ENCODE measurements around the gene DTX3.
"Not testable (repeated sequence)": the region's sequence is repeated elsewhere in the genome, so short reads cannot be mapped to it uniquely, and the experiment has no call there.

Gene DTX3

DNA sequence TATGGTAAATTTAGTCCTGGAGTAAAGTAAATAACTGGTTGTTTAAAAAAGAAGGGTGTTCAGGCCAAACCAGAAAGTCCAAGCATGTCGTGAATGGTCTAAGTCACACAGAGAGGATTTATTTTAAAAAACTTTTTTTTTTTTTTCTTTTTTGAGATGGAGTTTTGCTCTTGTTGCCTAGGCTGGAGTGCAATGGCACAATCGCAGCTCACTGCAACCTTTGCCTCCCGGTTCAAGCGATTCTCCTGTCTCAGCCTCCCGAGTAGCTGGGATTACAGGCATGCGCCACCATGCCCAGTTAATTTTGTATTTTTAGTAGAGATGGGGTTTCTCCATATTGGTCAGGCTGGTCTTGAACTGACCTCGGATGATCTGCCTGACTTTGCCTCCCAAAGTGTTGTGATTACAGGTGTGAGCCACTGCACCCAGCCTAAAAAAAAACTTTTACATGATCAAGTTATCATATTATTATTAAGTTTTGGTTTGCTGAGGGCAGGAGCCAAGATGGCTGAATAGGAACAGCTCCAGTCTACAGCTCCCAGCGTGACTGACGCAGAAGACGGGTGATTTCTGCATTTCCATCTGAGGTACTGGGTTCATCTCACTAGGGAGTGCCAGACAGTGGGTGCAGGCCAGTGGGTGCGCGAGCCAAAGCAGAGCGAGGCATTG is 41.5 kb downstream of the DTX3 start:
- not testable (repeated sequence) for H3K4me1 ChIP-seq (ENCODE audit: control insufficient read depth in 2 of 2, insufficient read depth in 2 of 2, low read length in 2 of 2); H3K9me3 ChIP-seq (ENCODE audit: control insufficient read depth in 2 of 2, low read length in 2 of 2); H3K4me3 ChIP-seq (ENCODE audit: low read length in 2 of 2); H3K27ac ChIP-seq (ENCODE audit: low read depth in 2 of 2, low read length in 2 of 2); H3K9ac ChIP-seq (ENCODE audit: low read depth in 1 of 2, low read length in 2 of 2); H3K27me3 ChIP-seq (ENCODE audit: control insufficient read depth in 2 of 2, insufficient read depth in 2 of 2, low read length in 2 of 2); H3K36me3 ChIP-seq (ENCODE audit: control insufficient read depth in 2 of 2, insufficient read depth in 2 of 2, low read length in 2 of 2)

DNA sequence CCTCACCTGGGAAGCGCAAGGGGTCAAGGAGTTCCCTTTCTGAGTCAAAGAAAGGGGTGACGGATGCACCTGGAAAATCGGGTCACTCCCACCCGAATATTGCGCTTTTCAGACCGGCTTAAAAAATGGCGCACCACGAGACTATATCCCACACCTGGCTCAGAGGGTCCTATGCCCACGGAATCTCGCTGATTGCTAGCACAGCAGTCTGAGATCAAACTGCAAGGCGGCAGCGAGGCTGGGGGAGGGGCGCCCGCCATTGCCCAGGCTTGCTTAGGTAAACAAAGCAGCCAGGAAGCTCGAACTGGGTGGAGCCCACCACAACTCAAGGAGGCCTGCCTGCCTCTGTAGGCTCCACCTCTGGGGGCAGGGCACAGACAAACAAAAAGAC is 42.0 kb downstream of the DTX3 start:
- H3K9ac ChIP-seq (ENCODE audit: low read depth in 1 of 2, low read length in 2 of 2); H3K27me3 ChIP-seq (ENCODE audit: control insufficient read depth in 2 of 2, insufficient read depth in 2 of 2, low read length in 2 of 2); H3K9me3 ChIP-seq (ENCODE audit: control insufficient read depth in 2 of 2, low read length in 2 of 2); H3K4me3 ChIP-seq (ENCODE audit: low read length in 2 of 2); H3K27ac ChIP-seq (ENCODE audit: low read depth in 2 of 2, low read length in 2 of 2); H3K4me1 ChIP-seq (ENCODE audit: control insufficient read depth in 2 of 2, insufficient read depth in 2 of 2, low read length in 2 of 2); H3K36me3 ChIP-seq (ENCODE audit: control insufficient read depth in 2 of 2, insufficient read depth in 2 of 2, low read length in 2 of 2): not testable (repeated sequence)

DNA sequence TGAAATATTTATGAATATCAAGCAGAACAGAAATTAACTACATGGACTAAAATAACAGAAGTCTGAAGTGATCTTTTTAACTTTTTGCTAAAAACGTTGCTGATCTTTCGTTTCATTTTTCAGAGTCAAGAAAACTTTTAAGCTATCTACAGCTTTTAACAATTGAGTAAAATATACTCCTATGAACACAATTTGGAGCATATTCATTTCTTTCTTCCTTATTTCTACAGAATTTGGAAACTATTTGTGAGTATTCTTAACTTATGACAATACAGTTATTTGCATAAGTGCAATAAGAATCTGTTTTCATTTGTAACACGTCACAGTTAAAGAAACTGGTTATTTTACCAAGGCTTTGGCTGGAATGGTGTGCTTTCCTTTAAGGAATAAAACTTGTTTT is 49.4 kb downstream of the DTX3 start:
- Histone ChIP-seq H3K4me1 (ENCODE audit: control insufficient read depth in 2 of 2, insufficient read depth in 2 of 2, low read length in 2 of 2) (no peaks in the 10 kb centered on the region), H3K36me3 (ENCODE audit: control insufficient read depth in 2 of 2, insufficient read depth in 2 of 2, low read length in 2 of 2) (no peaks in the 10 kb centered on the region), H3K4me3 (ENCODE audit: low read length in 2 of 2) (no peak overlapping the region), H3K27ac (ENCODE audit: low read depth in 2 of 2, low read length in 2 of 2) (no peak overlapping the region), H3K9me3 (ENCODE audit: control insufficient read depth in 2 of 2, low read length in 2 of 2) (no peaks in the 10 kb centered on the region), H3K27me3 (ENCODE audit: control insufficient read depth in 2 of 2, insufficient read depth in 2 of 2, low read length in 2 of 2) (no peaks in the 10 kb centered on the region), H3K9ac (ENCODE audit: low read depth in 1 of 2, low read length in 2 of 2) (no peak overlapping the region)

DNA sequence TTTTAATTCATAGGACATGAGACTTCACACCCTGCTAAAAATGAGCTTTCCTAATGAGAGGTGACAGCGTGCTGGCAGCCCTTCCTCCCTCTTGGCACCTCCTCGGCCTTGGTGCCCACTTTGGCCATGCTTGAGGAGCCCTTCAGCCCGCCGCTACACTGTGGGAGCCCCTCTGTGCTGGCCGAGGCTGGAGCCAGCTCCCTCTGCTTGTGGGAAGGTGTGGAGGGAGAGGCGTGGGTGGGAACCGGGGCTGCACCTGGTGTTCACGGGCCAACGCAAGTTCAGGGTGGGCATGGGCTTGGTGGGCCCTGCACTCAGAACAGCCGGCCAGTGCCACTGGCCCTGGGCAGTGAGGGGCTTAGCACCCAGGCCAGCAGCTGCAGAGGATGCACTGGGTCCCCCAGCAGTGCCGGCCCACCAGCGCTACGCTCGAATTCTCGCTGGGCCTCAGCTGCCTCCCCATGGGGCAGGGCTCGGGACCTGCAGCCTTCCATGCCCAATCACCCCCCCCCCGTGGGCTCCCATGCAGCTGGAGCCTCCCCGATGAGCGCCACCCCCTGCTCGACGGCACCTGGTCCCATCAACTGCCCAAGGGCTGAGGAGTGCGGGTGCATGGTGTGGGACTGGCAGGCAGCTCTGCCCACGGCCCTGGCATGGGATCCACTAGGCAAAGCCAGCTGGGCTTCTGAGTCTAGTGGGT is 51.1 kb downstream of the DTX3 start:
- Histone ChIP-seq H3K27me3 (ENCODE audit: control insufficient read depth in 2 of 2, insufficient read depth in 2 of 2, low read length in 2 of 2) (no peaks in the 10 kb centered on the region), H3K9ac (ENCODE audit: low read depth in 1 of 2, low read length in 2 of 2) (no peak overlapping the region), H3K9me3 (ENCODE audit: control insufficient read depth in 2 of 2, low read length in 2 of 2) (no peaks in the 10 kb centered on the region), H3K4me3 (ENCODE audit: low read length in 2 of 2) (no peak overlapping the region), H3K27ac (ENCODE audit: low read depth in 2 of 2, low read length in 2 of 2) (no peak overlapping the region), H3K36me3 (ENCODE audit: control insufficient read depth in 2 of 2, insufficient read depth in 2 of 2, low read length in 2 of 2) (no peaks in the 10 kb centered on the region), H3K4me1 (ENCODE audit: control insufficient read depth in 2 of 2, insufficient read depth in 2 of 2, low read length in 2 of 2) (no peaks in the 10 kb centered on the region)

DNA sequence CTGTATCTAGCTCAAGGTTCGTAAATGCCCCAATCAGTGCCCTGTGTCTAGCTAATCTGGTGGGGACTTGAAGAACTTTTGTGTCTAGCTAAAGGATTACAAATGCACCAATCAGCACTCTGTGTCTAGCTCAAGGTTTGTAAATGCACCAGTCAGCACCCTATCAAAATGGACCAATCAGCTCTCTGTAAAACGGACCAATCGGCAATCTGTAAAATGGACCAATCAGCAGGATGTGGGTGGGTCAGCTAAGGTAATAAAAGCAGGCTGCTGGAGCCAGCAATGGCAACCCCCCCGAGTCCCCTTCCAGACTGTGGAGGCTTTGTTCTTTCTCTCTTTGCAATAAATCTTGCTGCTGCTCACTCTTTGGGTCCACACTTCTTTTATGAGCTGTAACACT is 51.8 kb downstream of the DTX3 start:
- H3K27me3 ChIP-seq (ENCODE audit: control insufficient read depth in 2 of 2, insufficient read depth in 2 of 2, low read length in 2 of 2); H3K4me3 ChIP-seq (ENCODE audit: low read length in 2 of 2); H3K36me3 ChIP-seq (ENCODE audit: control insufficient read depth in 2 of 2, insufficient read depth in 2 of 2, low read length in 2 of 2); H3K9me3 ChIP-seq (ENCODE audit: control insufficient read depth in 2 of 2, low read length in 2 of 2); H3K9ac ChIP-seq (ENCODE audit: low read depth in 1 of 2, low read length in 2 of 2); H3K27ac ChIP-seq (ENCODE audit: low read depth in 2 of 2, low read length in 2 of 2); H3K4me1 ChIP-seq (ENCODE audit: control insufficient read depth in 2 of 2, insufficient read depth in 2 of 2, low read length in 2 of 2): not testable (repeated sequence)

DNA sequence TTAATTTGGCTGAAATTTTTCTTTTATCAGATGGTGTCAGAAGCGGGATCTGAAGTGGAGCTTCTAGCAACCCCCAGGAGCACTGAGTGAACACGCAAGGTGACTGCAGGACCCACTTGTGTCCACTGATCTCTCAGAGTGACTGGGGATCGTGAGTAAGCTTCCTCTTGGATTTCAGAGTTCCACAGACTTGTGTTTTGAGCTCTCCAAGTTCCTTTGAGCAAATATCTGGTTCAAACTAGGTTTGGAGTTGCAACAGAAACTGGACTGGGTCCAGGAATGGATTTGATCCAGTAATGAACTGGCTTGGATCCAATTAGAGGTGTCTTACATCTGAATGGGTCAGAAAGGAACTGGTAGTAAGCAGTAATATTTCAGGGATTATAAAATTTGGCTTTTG is 53.1 kb downstream of the DTX3 start:
- Histone ChIP-seq H3K36me3 (ENCODE audit: control insufficient read depth in 2 of 2, insufficient read depth in 2 of 2, low read length in 2 of 2) (no peaks in the 10 kb centered on the region), H3K27me3 (ENCODE audit: control insufficient read depth in 2 of 2, insufficient read depth in 2 of 2, low read length in 2 of 2) (no peaks in the 10 kb centered on the region), H3K4me3 (ENCODE audit: low read length in 2 of 2) (no peak overlapping the region), H3K9ac (ENCODE audit: low read depth in 1 of 2, low read length in 2 of 2) (no peak overlapping the region), H3K27ac (ENCODE audit: low read depth in 2 of 2, low read length in 2 of 2) (no peak overlapping the region), H3K9me3 (ENCODE audit: control insufficient read depth in 2 of 2, low read length in 2 of 2) (no peaks in the 10 kb centered on the region), H3K4me1 (ENCODE audit: control insufficient read depth in 2 of 2, insufficient read depth in 2 of 2, low read length in 2 of 2) (no peaks in the 10 kb centered on the region)

DNA sequence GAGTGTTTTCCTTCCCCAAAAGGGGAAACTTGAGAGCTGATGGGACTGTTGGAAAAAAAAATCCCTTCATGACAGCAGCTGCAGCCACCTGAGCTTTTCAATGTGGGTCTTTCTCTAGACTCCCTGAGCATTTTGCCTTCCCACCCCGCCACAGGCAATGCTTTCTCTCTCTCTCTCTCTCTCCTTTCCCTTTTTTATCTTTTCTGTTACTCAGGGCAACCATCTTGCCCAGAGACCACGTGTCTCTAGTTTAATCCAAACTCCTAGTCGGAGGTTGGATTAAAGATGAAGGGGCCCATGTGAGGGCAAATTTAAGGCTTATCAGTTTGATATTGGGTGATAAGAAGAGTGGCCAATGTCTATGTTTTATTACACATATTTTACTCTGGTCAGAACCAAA is 54.3 kb downstream of the DTX3 start:
- H3K9me3 ChIP-seq (ENCODE audit: control insufficient read depth in 2 of 2, low read length in 2 of 2): no peaks in the 10 kb centered on the region
- no peak overlapping the region for H3K9ac ChIP-seq (ENCODE audit: low read depth in 1 of 2, low read length in 2 of 2)
- H3K36me3 ChIP-seq (ENCODE audit: control insufficient read depth in 2 of 2, insufficient read depth in 2 of 2, low read length in 2 of 2): no peaks in the 10 kb centered on the region
- H3K27ac ChIP-seq (ENCODE audit: low read depth in 2 of 2, low read length in 2 of 2): no peak overlapping the region
- no peaks in the 10 kb centered on the region for H3K27me3 ChIP-seq (ENCODE audit: control insufficient read depth in 2 of 2, insufficient read depth in 2 of 2, low read length in 2 of 2)
- no peaks in the 10 kb centered on the region for H3K4me1 ChIP-seq (ENCODE audit: control insufficient read depth in 2 of 2, insufficient read depth in 2 of 2, low read length in 2 of 2)
- no peak overlapping the region for H3K4me3 ChIP-seq (ENCODE audit: low read length in 2 of 2)

All from mucosa of rectum (tissue), 2 donors.